GM12872 (cell line): ENCODE data around the gene RIT2.

Experiments
- CTCF ChIP-seq: IDR thresholded peaks from 3 replicates; pipeline ENCODE4 v1.5.1; 2011; ENCODE audit warnings: low read depth, mild to moderate bottlenecking, low read length, moderate library complexity; ENCODE audit not compliant: insufficient read depth

Gene RIT2

GRCh38 chr18:42745171-42745570 lies 370.3 kb downstream of the RIT2 start:
- no peak for TF ChIP-seq CTCF

GRCh38 chr18:42743373-42744138 lies 371.9 kb downstream of the RIT2 start:
- TF ChIP-seq CTCF = no peak

GRCh38 chr18:42742969-42743368 lies 372.5 kb downstream of the RIT2 start:
- TF ChIP-seq CTCF = no peak

- TF ChIP-seq CTCF = no peak
These were observed 373.0 kb downstream of the RIT2 start for GRCh38 chr18:42742474-42742873.

- no peak for TF ChIP-seq CTCF
These were observed 379.4 kb downstream of the RIT2 start for GRCh38 chr18:42736074-42736473.

- no peak for TF ChIP-seq CTCF
These were observed 381.0 kb downstream of the RIT2 start for GRCh38 chr18:42734520-42734919.

GRCh38 chr18:42730272-42730671 lies 385.2 kb downstream of the RIT2 start:
- TF ChIP-seq CTCF = no peak
